K562 (cell line): ENCODE results near the gene MRGPRD. TPM values are rescaled to one million over a fixed set of nuclear protein-coding genes. Genes with fewer than 3 reads are reported as not detected.

Source experiments
- ATAC-seq: fragments of 200-7000 bp; cut with Tn5 transposase; 3 replicates; pipeline ENCODE4 v1.9.1; 2020; ENCODE audit warnings: moderate library complexity
- BruUV-seq: library from RNA; stranded (reverse); fragments of 400-500 nt; replicated peaks from 2 replicates; lab custom pipeline; 2021; lab: Mats Ljungman, UMichigan
- CTCF ChIA-PET: fragments of 300-600 bp; formaldehyde crosslinking; extraction: SDS; loops from one replicate; lab custom pipeline; 2021; ENCODE audit warnings: low intra/inter-chr PET ratio; lab: Yijun Ruan, JAX
- POLR2A ChIA-PET: fragments of 300-600, 350-650 bp; sonication (Branson Sonifier 250); formaldehyde crosslinking; extraction: SDS; loops from one replicate; lab custom pipeline; 2021; ENCODE audit warnings: antibody characterized with exemption, inconsistent platforms; lab: Yijun Ruan, JAX
- DNase-seq, 4 experiments: peaks; one replicate each; pipeline versions ENCODE4 v3.0.0 to v3.0.0-alpha.2; 2011 to 2018; ENCODE audit warnings: low spot score in 3 of 4, mixed read lengths in 3 of 4; ENCODE audit errors: extremely low read depth in 1 of 4
- FAIRE-seq: peaks from 2 replicates; lab custom pipeline; 2011; peaks lifted over from hg19 to GRCh38; lab: Jason Lieb, UNC
- H2AFZ ChIP-seq: 2 replicates; pipeline ENCODE4 v1.6.0; 2011; ENCODE audit warnings: low read depth, low read length, control low read depth, inconsistent platforms
- H3K27ac ChIP-seq: fragments of 200-600 bp; 3 replicates; pipeline ENCODE4 v1.8.0; 2011; ENCODE audit warnings: low read depth, mild to moderate bottlenecking, control low read depth, inconsistent platforms, low read length, moderate library complexity, mixed read lengths; ENCODE audit errors: extremely low read depth
- H3K27me3 ChIP-seq, 2 experiments: fragments of 300-600 bp in 1 of 2; 2 replicates in 1 of 2; 3 replicates in 1 of 2; pipeline versions ENCODE4 v1.6.0 to v1.8.0; 2011; ENCODE audit warnings: inconsistent platforms in 2 of 2, low read length in 2 of 2, mild to moderate bottlenecking in 1 of 2, mixed read lengths in 1 of 2, moderate library complexity in 1 of 2; ENCODE audit not compliant: control insufficient read depth in 2 of 2, insufficient read depth in 2 of 2
- H3K36me3 ChIP-seq: fragments of 300-600 bp; 3 replicates; pipeline ENCODE4 v1.8.0; 2011; ENCODE audit warnings: mild to moderate bottlenecking, low read length, inconsistent platforms; ENCODE audit not compliant: control insufficient read depth, insufficient read depth
- H3K4me1 ChIP-seq, 2 experiments: fragments of 200-600 bp in 1 of 2; replicated peaks in 1 of 2; 2 replicates in 1 of 2; 3 replicates in 1 of 2; pipeline versions ENCODE4 v1.5.1 to v1.8.0; 2011; ENCODE audit warnings: inconsistent platforms in 2 of 2, low read length in 2 of 2, mild to moderate bottlenecking in 1 of 2, mixed read lengths in 1 of 2, moderate library complexity in 1 of 2; ENCODE audit not compliant: control insufficient read depth in 2 of 2, insufficient read depth in 2 of 2
- H3K4me2 ChIP-seq: 2 replicates; pipeline ENCODE4 v1.6.1; 2011; ENCODE audit warnings: low read length, control low read depth, inconsistent platforms, mixed read lengths; ENCODE audit not compliant: insufficient read depth
- H3K4me3 ChIP-seq: fragments of 200-600 bp; sonication (generic), shearing (Covaris generic); 2 replicates; pipeline ENCODE4 v1.5.1; 2016; ENCODE audit warnings: control low read depth, inconsistent platforms
- H3K79me2 ChIP-seq: fragments of 200-600 bp; 3 replicates; pipeline ENCODE4 v1.8.0; 2011; ENCODE audit warnings: low read length, inconsistent platforms; ENCODE audit not compliant: control insufficient read depth, insufficient read depth
- H3K9ac ChIP-seq, 2 experiments: 2 replicates each; pipeline versions ENCODE4 v1.6.0 to v1.6.1; 2011; ENCODE audit warnings: low read depth in 2 of 2, low read length in 2 of 2, control low read depth in 1 of 2, inconsistent platforms in 1 of 2, mild to moderate bottlenecking in 1 of 2, mixed read lengths in 1 of 2; ENCODE audit not compliant: insufficient read depth in 1 of 2
- H3K9me1 ChIP-seq: one replicate; pipeline ENCODE4 v1.6.0; 2011; ENCODE audit warnings: inconsistent platforms, mild to moderate bottlenecking, low read length, moderate library complexity; ENCODE audit not compliant: control insufficient read depth, insufficient read depth
- H3K9me3 ChIP-seq: replicated peaks from 2 replicates; pipeline ENCODE4 v1.5.1; 2011; ENCODE audit warnings: low read depth, low read length, inconsistent platforms; ENCODE audit not compliant: control insufficient read depth, insufficient read depth
- H4K20me1 ChIP-seq: replicated peaks from 2 replicates; pipeline ENCODE4 v1.6.1; 2011; ENCODE audit warnings: low read length, inconsistent platforms, mixed read lengths; ENCODE audit not compliant: control insufficient read depth, insufficient read depth
- FOS ChIP-seq: IDR thresholded peaks from 3 replicates; pipeline ENCODE4 v1.6.1; 2011; ENCODE audit not compliant: insufficient read length; ENCODE audit errors: extremely low read depth
- JUNB ChIP-seq: fragments of 450-650 bp; formaldehyde crosslinking; conservative IDR thresholded peaks from 2 replicates; pipeline ENCODE4 v1.4.0; 2020; ENCODE audit warnings: mild to moderate bottlenecking
- NR2C1 ChIP-seq, 2 experiments: fragments of 450-650 bp; IDR thresholded peaks; 2 replicates each; pipeline ENCODE4 v1.6.1; 2017; ENCODE audit warnings: mild to moderate bottlenecking in 2 of 2, antibody characterized with exemption in 1 of 2, inconsistent platforms in 1 of 2, missing compliant biosample characterization in 1 of 2, missing genetic modification characterization in 1 of 2
- SREBF1 ChIP-seq: fragments of 150-350 bp; IDR thresholded peaks from 2 replicates; pipeline ENCODE4 v1.6.1; 2014; ENCODE audit warnings: antibody characterized with exemption, low read depth, low read length, borderline replicate concordance
- TCF3 ChIP-seq: sonication (generic); formaldehyde crosslinking; IDR thresholded peaks from 2 replicates; pipeline ENCODE4 v1.4.0; 2020; ENCODE audit warnings: mild to moderate bottlenecking, missing genetic modification reagents
- WGBS: fragments of 100-300 bp; shearing (Covaris generic); methylation state at CpG from one replicate; pipeline ENCODE4 v1.1.6; 2016; ENCODE audit warnings: low coverage, mixed read lengths; ENCODE audit not compliant: insufficient coverage; ENCODE audit errors: missing lambda C conversion rate; 5-methylcytosine and 5-hydroxymethylcytosine counted together
- in situ Hi-C: fragments of 300-500 bp; cut with MboI; formaldehyde crosslinking; loops from 4 replicates; pipeline ENCODE4 v1.15.0; 2018; ENCODE audit warnings: inconsistent platforms, mixed read lengths
- intact Hi-C: fragments of 100-400 bp; cut with micrococcal nuclease; formaldehyde crosslinking; loops from 2 replicates; pipeline ENCODE4 v1.14.2; 2022
- polyA plus RNA-seq, 8 experiments: library from polyadenylated mRNA; depleted of rRNA in 4 of 8; stranded (reverse) in 5 of 8; unstranded in 3 of 8; fragments of >200 nt; fragmentation: Nextera tagmentation in 2 of 8; fragmentation: Illumina TruSeq in 1 of 8; extraction: Ambion mirVana in 2 of 8; extraction: Trizol in 1 of 8; gene quantifications; 2 replicates each; pipeline versions ENCODE4 v1.2.1 to v1.2.3, GENCODE V29; 2011 to 2014; ENCODE audit warnings: inconsistent platforms in 1 of 8, missing spikeins in 1 of 8
- total RNA-seq, 7 experiments: library from RNA; depleted of rRNA in 6 of 7; stranded (reverse); fragments of >200 nt in 6 of 7; fragmentation: Illumina TruSeq in 2 of 7; extraction: Trizol in 2 of 7; gene quantifications; 2 replicates each; pipeline versions ENCODE4 v1.2.1 to v1.2.3, GENCODE V29; 2011 to 2021; ENCODE audit warnings: low replicate concordance in 1 of 7
- TF ChIP-seq, protein P1 (sequence below): fragments of 450-650 bp; formaldehyde crosslinking; IDR thresholded peaks from 2 replicates; pipeline ENCODE4 v1.4.0; 2020; ENCODE audit warnings: mild to moderate bottlenecking, moderate library complexity
- TF ChIP-seq, protein P2 (sequence below): fragments of 250-450 bp; sonication (Bioruptor Pico); IDR thresholded peaks from 2 replicates; pipeline ENCODE4 v1.5.1; 2021; ENCODE audit warnings: mild to moderate bottlenecking
- TF ChIP-seq, protein P3 (sequence below): fragments of 450-650 bp; formaldehyde crosslinking; IDR thresholded peaks from 2 replicates; pipeline ENCODE4 v1.4.0; 2020; ENCODE audit warnings: mild to moderate bottlenecking

MRGPRD gene
- total and polyA plus RNA-seq, 9 of the 15 experiments (the other 6 are each of a cell fraction or from before 2014, with no cell fraction given) = not detected

DNA sequence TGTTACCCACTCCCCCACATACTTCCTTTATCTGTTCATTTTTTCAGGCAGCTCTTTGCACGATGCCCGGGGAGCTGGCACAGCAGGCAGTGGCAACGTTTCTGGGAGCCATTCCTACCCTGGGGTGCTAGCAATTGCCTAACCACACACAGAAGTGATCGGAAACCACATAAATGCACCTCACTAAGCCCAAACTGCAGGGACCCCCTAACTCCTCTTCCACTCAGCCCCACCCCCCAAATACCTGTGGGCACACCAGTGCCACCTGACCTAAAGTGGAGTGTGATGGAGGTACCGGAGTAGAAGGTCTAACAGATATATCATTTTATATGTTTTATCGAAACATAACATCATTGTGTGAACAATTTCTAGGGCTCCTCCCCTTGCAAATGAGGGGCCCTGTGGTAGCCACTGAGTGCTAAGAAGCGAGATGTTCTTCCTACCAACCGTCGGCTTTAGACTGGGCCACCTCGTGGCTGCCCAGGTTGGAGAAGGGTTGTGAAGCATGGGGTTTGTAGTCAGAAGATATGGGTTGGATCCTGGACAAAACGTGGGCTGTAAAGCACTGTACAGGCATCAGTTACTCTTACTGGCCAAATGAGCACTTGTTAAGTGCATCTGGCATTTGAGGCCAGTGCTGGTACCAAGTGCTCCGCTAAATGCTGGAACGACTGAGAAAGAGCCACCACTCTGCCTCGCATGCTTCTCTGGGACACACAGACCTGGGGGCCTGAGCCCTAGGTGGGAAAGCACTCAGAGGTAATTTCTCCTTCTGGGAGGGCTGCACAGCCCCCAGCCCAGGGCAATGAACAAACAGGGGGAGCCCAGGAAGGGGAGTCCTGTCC, 2.8 kb downstream of the MRGPRD start:
- intact Hi-C loops (no loop called here), in situ Hi-C loops (no loop called here)
- TF ChIP-seq TCF3 (CRISPR knock-in tag) (no peak), JUNB (CRISPR knock-in tag) (no peak), FOS (no peak), NR2C1 (IDR thresholded peaks at IDR 0.05) (no peak), NR2C1 (tag; IDR thresholded peaks at IDR 0.05) (no peak), SREBF1 (no peak)
- TF ChIP-seq, protein P1, sequence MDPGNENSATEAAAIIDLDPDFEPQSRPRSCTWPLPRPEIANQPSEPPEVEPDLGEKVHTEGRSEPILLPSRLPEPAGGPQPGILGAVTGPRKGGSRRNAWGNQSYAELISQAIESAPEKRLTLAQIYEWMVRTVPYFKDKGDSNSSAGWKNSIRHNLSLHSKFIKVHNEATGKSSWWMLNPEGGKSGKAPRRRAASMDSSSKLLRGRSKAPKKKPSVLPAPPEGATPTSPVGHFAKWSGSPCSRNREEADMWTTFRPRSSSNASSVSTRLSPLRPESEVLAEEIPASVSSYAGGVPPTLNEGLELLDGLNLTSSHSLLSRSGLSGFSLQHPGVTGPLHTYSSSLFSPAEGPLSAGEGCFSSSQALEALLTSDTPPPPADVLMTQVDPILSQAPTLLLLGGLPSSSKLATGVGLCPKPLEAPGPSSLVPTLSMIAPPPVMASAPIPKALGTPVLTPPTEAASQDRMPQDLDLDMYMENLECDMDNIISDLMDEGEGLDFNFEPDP (CRISPR knock-in tag) = no peak
- TF ChIP-seq, protein P2, sequence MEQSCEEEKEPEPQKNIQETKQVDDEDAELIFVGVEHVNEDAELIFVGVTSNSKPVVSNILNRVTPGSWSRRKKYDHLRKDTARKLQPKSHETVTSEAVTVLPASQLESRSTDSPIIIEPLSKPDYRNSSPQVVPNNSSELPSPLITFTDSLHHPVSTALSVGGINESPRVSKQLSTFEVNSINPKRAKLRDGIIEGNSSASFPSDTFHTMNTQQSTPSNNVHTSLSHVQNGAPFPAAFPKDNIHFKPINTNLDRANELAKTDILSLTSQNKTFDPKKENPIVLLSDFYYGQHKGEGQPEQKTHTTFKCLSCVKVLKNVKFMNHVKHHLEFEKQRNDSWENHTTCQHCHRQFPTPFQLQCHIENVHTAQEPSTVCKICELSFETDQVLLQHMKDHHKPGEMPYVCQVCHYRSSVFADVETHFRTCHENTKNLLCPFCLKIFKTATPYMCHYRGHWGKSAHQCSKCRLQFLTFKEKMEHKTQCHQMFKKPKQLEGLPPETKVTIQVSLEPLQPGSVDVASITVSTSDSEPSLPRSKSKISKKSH (CRISPR knock-in tag) = no peak
- TF ChIP-seq, protein P3, sequence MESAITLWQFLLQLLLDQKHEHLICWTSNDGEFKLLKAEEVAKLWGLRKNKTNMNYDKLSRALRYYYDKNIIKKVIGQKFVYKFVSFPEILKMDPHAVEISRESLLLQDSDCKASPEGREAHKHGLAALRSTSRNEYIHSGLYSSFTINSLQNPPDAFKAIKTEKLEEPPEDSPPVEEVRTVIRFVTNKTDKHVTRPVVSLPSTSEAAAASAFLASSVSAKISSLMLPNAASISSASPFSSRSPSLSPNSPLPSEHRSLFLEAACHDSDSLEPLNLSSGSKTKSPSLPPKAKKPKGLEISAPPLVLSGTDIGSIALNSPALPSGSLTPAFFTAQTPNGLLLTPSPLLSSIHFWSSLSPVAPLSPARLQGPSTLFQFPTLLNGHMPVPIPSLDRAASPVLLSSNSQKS (CRISPR knock-in tag) = no peak
- no peaks in the 10 kb centered on the region for H4K20me1 ChIP-seq
- H3K79me2 ChIP-seq = no peaks in the 10 kb centered on the region
- no TSS peak for BruUV-seq
- FAIRE-seq = no peak
- no peak for DNase-seq
- no peak overlapping the region for H3K4me3 ChIP-seq
- no peak overlapping the region for H3K4me2 ChIP-seq
- H3K9me3 ChIP-seq = 0 out of 2 replicates have a peak, but pooled peaks cover 2% of the 10 kb centered on the region
- no peak for ATAC-seq
- no peaks in the 10 kb centered on the region for H3K9me1 ChIP-seq
- H3K27me3 ChIP-seq = peaks cover 25 to 39% of the 10 kb centered on the region in 2 experiments
- 7% methylated on average over 14 of the region's 14 CpGs for WGBS
- H3K36me3 ChIP-seq = no peaks in the 10 kb centered on the region
- H3K9ac ChIP-seq = no peak overlapping the region
- POLR2A ChIA-PET = no interaction called here
- H3K27ac ChIP-seq = no peak overlapping the region
- H3K4me1 ChIP-seq = peaks cover 5 to 15% of the 10 kb centered on the region in 2 experiments; a peak in 3 of 5 replicates
- CTCF ChIA-PET = no interaction called here
- no peak overlapping the region for H2AFZ ChIP-seq
